NCI-H1105 (cell line): ENCODE measurements around the gene KCNK2.

Source experiments
- DNase-seq: peaks from one replicate; lab custom pipeline; 2025; lab: John Stamatoyannopoulos, UW

The KCNK2 gene

GRCh38 chr1:215082532-215083382 lies at the start of gene KCNK2:
Gene KCNK2 (plus strand): TSS chr1:215082737. CDS start chr1:215083386, 649 bp downstream.
- DNase-seq, result peak; percentile 65

GRCh38 chr1:215032911-215033526 lies 49.5 kb upstream of the KCNK2 start:
- DNase-seq, result no peak

GRCh38 chr1:215040190-215040589 lies 42.3 kb upstream of the KCNK2 start:
- DNase-seq, result no peak

- no peak for DNase-seq
Measured at GRCh38 chr1:215043401-215043800, 39.1 kb upstream of the KCNK2 start.

- DNase-seq, result no peak
Measured at GRCh38 chr1:215044151-215044550, 38.4 kb upstream of the KCNK2 start.

DNA sequence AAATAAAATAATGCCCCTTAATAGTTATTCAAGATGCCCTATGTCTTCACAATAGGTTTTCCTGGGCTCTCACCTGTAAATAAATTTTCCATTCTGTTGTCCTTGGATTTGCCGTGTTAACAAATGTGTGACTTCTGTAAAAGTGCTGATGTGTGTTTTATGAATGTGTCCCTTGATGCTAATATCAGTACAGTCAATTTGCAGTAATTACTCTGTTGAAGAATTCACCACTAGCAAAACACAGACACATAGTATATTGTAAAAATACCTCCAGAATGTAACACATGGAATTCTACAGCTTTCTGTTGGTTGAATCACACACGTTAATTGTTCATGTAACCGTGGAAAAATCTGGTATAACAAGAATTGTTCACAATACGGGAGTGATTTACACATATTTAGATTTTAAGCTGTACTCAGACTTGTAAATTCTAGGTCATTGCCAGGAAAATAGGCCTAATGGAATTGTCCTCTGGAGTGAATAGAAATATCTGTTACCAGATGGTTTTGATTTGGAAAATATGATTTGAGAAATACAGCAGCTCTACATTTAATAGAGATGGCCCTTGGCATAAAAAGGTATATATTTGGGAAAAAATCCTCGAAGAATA lies 36.7 kb upstream of the KCNK2 start:
- DNase-seq, result no peak

GRCh38 chr1:215052256-215053015 lies 30.1 kb upstream of the KCNK2 start:
- DNase-seq, result no peak

- no peak for DNase-seq
Measured at GRCh38 chr1:215054266-215054665, 28.3 kb upstream of the KCNK2 start.

DNA sequence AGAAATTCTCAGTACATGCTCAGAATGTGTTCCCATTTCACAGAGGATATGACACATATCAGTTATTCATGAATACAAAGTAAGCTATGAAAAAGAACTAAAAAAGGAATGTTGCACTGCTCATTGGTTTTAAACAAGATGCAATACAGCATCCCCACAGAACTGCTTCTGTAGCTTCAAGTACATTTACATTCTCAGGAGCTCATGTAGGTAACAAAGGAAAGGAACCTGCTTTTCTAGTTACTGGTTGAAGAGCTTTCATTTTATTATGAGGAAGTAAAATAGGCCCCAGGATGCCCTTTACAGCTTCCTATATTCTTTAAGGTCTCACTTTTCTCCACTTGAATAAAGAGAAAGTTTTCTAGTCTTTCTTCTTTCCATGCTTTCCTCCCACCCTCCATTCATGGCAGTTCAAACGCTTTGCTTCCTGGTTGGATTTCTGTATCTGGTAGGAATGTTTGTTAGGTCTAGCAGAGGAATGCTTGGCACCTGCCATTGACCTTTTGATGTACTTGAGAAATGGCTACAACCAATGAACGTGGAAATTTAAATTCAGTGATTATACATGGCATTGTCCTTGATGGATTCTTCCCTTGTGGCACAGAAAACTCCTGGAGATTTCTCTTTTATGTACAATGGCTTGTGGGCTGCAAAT lies 27.1 kb upstream of the KCNK2 start:
- DNase-seq, result no peak

DNA sequence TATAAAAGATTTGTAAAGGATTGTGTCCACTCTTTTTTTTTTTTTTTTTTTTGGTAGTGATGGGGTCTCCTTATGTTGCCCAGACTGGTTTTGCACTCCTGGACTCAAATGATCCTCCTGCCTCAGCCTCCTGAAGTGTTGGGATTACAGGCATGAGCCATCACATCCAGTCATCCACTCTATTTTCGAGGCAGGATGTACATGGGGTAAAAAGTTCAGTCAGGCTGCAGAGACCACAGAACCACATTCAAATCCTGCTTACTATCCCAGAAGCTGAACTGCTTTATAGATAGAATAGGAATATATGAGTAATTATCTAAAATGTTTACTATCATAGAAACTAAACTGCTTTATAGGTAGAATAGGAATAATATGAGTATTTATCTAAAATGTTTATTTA lies 26.0 kb upstream of the KCNK2 start:
- no peak for DNase-seq

DNA sequence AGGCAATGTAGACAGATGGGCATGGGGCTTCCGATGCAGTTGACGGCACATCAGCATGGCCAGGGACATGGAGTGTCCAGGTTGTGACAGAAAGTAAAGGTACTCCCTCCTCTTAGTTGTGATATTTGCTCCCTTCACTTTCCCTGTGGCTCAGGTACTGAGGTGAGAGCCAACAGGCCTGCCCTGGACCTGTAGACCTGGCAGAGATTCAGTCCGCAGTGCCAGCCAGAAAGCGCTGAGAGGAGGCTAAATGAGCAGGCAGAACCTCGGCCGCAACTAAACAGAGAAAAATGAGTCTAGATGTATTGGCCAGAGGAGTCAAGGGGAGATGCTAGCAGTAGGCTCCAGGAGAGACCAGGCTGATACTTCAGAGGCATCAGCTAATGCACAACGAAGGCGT lies 22.6 kb upstream of the KCNK2 start:
- DNase-seq, result no peak

- no peak for DNase-seq
Measured at GRCh38 chr1:215064327-215064726, 18.2 kb upstream of the KCNK2 start.

- DNase-seq, result no peak
Measured at GRCh38 chr1:215071078-215071477, 11.5 kb upstream of the KCNK2 start.

- no peak for DNase-seq
Measured at GRCh38 chr1:215076322-215076721, 6.2 kb upstream of the KCNK2 start.

- DNase-seq, result no peak
Measured at GRCh38 chr1:215079456-215079855, 3.1 kb upstream of the KCNK2 start.

DNA sequence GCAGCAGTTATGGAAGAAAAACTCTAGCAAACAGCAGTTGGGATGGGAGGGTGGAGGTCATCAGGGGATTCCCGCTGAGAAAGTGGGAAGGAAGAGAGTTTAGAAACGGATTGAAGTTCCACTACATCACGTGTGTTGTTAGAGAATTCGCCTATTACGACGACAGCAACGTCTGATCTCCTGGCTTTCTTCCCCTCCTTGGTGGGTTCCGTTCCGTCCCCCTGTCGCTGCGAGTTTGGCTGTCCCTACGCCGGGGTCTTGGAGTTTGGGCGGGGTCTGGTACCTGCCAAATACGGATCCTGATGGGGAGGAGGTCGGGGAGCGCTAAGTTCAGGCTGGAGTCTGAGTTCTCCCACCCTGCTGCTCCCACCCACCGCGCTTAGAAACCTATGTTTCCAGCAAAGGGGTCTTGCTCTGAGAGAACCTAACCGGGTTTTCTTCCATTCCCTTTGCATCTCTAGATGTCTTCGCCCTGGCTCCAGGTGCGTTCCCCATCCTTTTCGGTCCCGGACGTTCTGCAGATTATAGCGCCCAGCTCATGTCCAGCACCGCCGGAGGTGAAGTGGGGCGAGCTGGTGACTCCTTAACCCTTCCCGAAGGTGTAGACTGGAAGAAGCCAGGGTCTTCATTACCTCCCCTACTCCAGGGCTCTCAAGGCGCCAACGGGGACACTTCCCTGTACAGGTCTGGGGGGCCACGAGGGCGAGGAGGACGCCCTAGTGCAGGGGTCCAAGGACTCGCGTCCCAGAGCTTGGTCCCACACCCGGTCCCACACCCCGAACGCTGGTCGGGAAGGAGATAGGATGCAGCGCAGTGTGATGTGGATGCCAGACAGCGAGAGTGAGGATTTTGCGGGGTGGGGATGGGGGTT lies 641 bp upstream of the KCNK2 start:
- no peak for DNase-seq

- peak; percentile 44 for DNase-seq
Measured at GRCh38 chr1:215083383-215083961, 935 bp downstream of the KCNK2 start.

GRCh38 chr1:215084621-215085020 lies 2.1 kb downstream of the KCNK2 start:
- DNase-seq, result no peak

GRCh38 chr1:215087603-215088002 lies 5.1 kb downstream of the KCNK2 start:
- no peak for DNase-seq

DNA sequence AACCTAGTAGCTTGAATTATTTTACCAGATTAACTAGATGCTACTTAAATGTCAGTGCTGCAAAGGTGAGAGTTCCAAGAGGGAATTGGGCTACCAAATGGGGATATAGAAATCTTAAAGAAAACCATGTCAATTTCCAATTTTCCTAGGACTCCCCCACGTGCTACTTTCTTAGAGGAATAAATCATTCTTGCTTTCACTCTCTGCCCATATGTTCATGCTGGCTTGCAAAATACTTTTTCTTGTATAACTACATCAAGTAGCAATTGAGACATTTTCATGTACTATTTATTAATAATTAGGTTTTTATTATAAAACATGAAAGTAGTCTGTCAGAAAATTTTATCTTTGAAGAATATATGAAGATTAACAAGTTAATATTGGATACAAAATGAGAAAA lies 11.8 kb downstream of the KCNK2 start:
- DNase-seq, result no peak

- DNase-seq, result no peak
Measured at GRCh38 chr1:215095524-215095923, 13.0 kb downstream of the KCNK2 start.
